GM18907 (cell line): ENCODE data around the gene BRIX1.

Experiments used
- ATAC-seq: cut with Tn5 transposase; IDR thresholded peaks from one replicate; pipeline ENCODE4 v1.9.1; 2021; ENCODE audit warnings: mild to moderate bottlenecking, moderate library complexity; ENCODE audit not compliant: unreplicated experiment

The BRIX1 gene

GRCh38 chr5:34915139-34915855, at the start of gene BRIX1, which contains the start of gene RAD1:
TSS of gene BRIX1 (plus strand) at chr5:34915711. CDS start at chr5:34915739, 28 bp downstream.
TSS of gene RAD1 (minus strand) at chr5:34915504. CDS start at chr5:34914892, 612 bp downstream.
- peak; percentile 99 for ATAC-seq

DNA sequence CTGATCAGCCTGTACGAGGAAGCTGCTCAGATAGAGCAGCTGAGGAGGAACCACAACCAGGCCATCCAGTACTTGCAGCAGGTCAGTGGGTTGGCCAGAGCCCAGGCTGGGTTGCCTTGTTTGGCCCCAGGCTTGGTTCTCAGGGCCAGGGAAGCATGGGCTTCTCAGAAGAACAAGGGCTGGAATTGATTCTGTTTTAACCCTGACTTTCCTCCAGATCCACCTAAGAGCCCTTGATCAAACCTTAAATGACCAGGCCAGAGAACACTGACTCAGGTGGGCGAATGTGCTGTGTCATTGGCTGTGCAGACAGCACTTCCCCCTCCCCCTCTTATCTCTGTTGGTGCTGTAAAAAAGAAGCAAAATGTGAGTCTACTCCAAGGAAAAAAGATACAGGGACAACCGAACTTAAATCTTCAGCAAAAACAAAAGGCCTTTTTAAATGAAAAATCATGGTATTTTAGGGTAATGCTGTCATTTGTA, 48.5 kb upstream of the BRIX1 start:
- ATAC-seq, result no peak

DNA sequence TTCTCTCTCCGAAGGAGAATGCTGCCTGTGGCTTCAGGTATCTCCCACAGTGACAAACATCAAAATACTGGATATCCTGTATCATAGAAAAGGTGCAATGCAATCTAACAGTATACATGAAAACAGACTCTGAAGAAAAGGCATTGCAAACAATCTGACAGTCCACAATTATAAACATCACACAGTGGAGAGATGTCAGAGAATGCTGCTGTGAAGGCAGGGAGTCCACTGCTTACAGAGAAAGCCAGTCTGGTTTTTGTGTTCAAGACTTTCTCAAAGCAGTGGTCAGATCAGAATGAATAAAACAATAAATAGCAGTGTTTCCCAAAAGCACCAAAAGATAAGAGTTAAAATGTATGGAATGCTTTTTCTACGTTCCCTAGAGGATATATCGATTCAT, 47.9 kb upstream of the BRIX1 start:
- no peak for ATAC-seq

DNA sequence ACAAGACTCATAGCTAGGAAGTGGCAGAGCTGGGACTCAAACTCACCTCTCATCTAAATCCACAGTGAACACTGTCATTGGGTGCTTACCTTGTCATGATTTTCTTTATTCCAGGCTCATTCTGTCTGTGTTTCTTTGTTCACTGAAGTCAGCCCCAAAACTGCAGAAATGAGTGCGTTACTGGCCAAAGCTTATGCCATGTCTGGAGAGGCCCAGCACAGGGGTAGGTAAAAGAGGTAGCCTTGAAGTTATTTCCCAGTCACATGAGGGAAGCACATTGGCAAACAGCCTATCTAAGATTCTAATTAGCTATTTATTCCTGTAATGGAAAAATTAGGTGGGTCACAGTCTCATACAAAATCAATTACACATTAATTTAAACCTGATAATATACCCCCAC, 46.7 kb upstream of the BRIX1 start:
- ATAC-seq, result no peak

GRCh38 chr5:34869256-34869655, 46.3 kb upstream of the BRIX1 start:
- ATAC-seq, result no peak

DNA sequence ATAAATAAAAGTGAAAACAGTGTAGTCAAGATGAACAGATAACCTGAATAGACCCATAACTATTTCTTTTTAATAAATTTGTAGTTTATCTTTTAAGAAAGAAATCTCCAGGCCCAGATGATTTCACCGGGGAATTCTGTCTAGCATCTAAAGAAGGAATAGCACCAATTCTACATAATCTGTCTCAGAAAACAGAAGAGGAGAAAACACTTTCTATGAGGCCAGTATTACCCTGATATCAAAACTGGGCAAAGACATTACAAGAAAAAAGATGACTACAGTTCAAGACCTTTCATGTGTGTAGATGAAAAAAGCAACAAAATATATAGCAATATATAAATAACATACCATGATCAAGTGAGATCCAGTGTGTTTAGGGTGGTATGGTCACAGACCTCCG, 45.1 kb upstream of the BRIX1 start:
- ATAC-seq, result no peak

DNA sequence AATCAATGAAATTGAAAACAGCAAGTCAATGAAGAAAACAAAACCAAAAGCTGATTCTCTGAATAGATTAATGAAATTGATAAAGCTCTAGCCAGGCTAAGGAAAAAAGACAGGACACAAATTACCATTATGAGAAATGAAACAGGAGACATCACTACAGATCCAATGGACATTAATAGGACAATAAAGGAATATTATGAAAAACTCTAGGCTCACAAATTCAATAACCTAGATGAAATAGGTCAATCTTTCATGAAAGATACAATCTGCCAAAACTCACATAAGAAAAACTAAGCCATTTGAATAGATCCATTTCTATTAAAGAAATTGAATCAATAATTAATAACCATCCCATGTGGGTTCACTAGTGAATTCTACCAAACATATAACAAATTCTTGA, 39.2 kb upstream of the BRIX1 start:
- ATAC-seq, result no peak

- ATAC-seq, result no peak
These were observed 34.3 kb upstream of the BRIX1 start for GRCh38 chr5:34881246-34881645.

- ATAC-seq, result no peak
These were observed 29.0 kb upstream of the BRIX1 start for GRCh38 chr5:34886392-34887119.

DNA sequence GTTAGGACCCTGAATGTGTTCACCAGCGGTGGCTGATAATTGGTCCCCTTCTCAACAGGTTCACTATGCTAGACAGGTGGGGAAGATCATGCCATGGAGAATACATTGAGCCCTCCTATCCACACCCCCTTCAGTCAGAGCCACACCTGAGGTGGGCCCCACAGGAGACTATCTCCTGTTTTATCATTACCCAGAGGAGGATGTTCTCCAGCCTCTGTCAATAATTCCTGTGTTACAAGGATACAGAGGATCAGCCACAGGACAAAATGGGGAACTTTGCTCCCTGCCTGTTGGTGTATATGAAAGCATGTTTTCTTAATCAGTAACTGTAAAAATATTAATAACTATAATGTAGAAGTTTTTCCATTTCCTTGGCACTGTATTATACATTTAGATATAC, 26.1 kb upstream of the BRIX1 start:
- ATAC-seq, result no peak

DNA sequence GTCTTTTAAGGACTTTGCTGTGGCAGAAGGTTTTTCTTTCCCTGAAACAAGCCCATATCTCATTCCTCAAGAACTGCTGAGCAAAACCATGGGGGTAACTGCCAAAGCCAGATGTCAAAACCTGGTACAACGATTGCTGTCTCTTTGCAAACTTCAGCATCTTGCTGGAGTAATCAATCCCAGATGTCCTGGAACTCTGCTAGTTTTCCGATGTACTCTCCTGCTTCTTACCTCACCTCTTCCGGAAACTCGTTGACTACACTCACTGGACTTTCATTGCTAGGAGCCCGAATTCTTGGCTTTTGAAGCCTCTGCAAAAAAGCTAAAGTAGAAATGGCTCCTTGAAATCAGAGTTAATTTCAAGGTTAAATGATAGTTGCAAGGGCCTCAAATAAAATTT, 23.5 kb upstream of the BRIX1 start:
- ATAC-seq, result no peak

- no peak for ATAC-seq
These were observed 23.1 kb upstream of the BRIX1 start for GRCh38 chr5:34892414-34892813.

- ATAC-seq, result no peak
These were observed 20.8 kb upstream of the BRIX1 start for GRCh38 chr5:34894716-34895115.

- ATAC-seq, result no peak
These were observed 19.7 kb upstream of the BRIX1 start for GRCh38 chr5:34895641-34896419.

GRCh38 chr5:34897646-34898045, 17.9 kb upstream of the BRIX1 start:
- ATAC-seq, result no peak

GRCh38 chr5:34898258-34898895, 17.1 kb upstream of the BRIX1 start:
- ATAC-seq, result peak; percentile 85

GRCh38 chr5:34899066-34899465, 16.4 kb upstream of the BRIX1 start:
- ATAC-seq, result no peak

GRCh38 chr5:34900652-34901051, 14.9 kb upstream of the BRIX1 start:
- ATAC-seq, result no peak

- ATAC-seq, result no peak
These were observed 12.3 kb upstream of the BRIX1 start for GRCh38 chr5:34903260-34903659.

GRCh38 chr5:34905564-34905963, 9.9 kb upstream of the BRIX1 start:
- no peak for ATAC-seq

DNA sequence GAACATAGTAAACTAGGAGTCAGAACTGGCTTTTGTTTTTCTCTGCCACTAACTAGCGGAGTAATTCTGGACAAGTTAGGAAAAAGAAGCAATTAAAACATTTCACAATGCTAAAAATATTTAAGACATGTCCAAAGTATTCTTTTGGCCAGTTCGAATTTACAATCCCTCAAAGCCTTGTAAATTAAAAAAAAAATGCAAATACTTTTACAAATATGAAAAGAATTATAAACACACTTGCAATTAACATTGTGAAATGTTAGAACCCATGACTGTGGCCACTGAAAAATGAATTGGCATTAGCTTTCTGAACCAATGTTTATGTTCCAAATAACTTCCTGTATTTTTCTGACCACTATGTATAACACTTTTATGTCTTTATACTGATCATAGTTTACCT, 2.4 kb upstream of the BRIX1 start:
- no peak for ATAC-seq
